ENCODE data around the gene SBK1.
A peak's percentile ranks its signal among the peaks of the same experiment; 100 is the strongest.
"Not testable (repeated sequence)": the region's sequence is repeated elsewhere in the genome, so short reads cannot be mapped to it uniquely, and the experiment has no call there.

SBK1 gene

GRCh38 chr16:28291651-28292626, at the start of gene SBK1:
SBK1 (plus strand) TSS chr16:28292525; CDS start chr16:28317392, 24,867 bp downstream.
- DNase-seq, result peak; percentile 63

DNA sequence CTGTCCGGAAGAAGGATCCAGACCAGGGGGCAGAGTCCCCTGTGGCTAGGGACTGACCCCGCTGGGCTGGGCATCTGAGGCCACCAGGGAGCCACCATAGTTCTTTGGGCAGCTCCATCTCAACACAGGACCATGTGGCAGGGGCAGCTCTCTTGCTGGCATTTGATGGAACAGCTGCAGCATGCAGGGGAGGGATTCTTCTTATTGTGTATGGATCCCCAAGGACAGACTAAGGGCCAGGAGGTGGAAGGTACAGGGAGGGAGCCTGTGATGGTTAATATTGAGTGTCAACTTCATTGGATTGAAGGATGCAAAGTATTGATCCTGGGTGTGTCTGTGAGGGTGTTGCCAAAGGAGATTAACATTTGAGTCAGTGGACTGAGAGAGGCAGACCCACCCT, 42.8 kb upstream of the SBK1 start:
- DNase-seq, result not testable (repeated sequence)

- no peak for DNase-seq
Observed at GRCh38 chr16:28250999-28251398, 41.3 kb upstream of the SBK1 start.

- DNase-seq, result no peak
Observed at GRCh38 chr16:28254158-28254557, 38.2 kb upstream of the SBK1 start.

DNA sequence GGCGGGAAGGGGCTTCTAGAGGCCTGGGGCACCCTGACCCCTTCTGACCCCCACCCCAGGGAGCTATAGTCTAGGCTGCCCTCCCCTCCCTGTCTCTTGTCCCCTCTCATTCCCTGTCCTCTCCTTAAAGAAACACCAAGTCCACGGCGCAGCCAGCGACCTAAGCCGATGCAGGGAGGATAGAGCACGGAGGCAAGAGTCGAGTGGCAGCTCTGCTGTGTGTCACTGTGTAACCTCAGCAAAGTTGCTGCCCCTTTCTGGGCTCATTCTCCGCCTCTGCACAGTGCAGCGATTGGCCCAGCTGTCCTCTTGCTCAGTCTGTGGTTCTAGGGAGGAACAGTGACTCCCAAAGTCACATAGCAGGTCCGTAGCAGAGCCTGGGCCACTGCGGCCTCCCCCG, 36.5 kb upstream of the SBK1 start:
- no peak for DNase-seq

DNA sequence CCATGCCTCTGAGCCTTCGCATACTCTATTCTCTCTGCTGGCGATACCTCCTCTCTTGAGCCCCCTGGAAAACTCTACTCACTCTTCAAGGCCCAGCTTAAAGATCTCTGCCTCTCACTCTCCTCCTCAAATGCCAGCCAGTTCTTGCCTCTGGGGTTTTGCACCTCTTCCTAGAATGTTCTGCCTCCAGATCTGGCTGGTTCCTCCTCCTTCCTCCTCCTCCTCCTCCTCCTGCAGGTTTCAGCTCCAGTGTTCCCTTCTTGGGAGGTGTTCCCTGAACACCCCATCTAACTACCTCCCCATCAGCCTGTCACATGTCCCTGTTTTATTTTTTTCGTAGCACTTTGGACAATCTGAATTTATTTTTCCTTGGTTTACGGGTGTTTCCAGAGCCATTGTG, 35.1 kb upstream of the SBK1 start:
- DNase-seq, result no peak

- no peak for DNase-seq
Observed at GRCh38 chr16:28258567-28258966, 33.8 kb upstream of the SBK1 start.

GRCh38 chr16:28259091-28259780, 33.1 kb upstream of the SBK1 start:
- DNase-seq, result no peak

GRCh38 chr16:28259781-28260150, 32.6 kb upstream of the SBK1 start:
- DNase-seq, result no peak

GRCh38 chr16:28260193-28260592, 32.1 kb upstream of the SBK1 start:
- no peak for DNase-seq

DNA sequence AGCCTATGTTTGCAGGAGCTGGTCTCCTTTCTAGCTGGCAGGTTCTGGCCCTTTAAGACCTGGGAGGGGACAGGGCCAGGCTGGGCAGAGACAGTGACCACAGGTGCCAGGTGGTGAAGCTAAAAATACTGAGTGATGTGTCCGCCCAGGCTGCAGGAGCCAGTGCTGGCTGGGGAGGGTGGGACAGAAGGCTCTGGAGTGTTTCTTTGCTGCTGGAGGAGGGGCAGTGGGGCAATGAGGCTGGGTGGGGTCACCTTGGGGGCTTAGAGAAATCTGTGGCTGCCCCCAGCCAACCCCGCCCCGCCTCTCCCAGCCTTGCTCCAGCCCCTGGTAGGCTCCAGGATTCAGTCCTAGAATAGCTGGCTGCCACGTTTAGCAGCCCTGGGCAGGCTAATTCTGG, 30.4 kb upstream of the SBK1 start:
- DNase-seq, result no peak

- DNase-seq, result no peak
Observed at GRCh38 chr16:28263305-28263704, 29.0 kb upstream of the SBK1 start.

GRCh38 chr16:28264656-28265055, 27.7 kb upstream of the SBK1 start:
- no peak for DNase-seq

DNA sequence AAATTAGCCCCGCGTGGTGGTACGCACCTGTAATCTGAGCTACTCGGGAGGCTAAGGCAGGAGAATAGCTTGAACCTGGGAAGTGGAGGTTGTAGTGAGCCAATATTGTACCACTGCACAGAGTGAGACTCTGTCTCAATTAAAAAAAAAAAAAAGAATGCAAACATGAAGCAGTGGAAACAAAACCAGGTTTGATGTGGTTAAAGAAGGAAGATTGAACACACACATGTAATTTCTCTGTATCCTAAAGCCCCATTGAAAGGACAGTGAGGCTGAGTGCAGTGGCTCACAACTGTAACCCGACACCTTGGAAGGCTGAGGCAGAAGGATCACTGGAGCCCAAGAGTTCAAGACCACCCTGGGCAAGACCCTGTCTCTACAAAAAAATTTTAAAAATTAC, 26.5 kb upstream of the SBK1 start:
- DNase-seq, result no peak

DNA sequence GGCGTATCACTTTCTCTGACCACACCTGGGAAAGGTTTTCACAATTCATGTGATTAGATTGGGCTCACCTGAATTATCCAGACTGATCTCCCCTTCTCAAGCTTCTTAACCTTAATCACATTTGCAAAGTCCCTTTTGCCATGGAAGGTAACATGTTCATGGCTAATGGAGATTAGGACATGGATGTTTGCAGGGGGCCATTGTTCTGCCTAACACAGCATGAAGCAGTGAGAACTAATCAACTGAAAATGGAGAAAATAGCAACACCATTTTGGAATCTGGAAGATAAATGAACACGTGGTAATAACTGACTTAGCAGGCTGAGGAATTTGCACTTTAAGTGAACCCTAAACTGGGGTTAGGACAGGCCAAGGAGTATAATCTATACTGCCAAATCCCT, 25.0 kb upstream of the SBK1 start:
- DNase-seq, result no peak

GRCh38 chr16:28273511-28273910, 18.8 kb upstream of the SBK1 start:
- DNase-seq, result no peak

GRCh38 chr16:28274676-28275075, 17.6 kb upstream of the SBK1 start:
- no peak for DNase-seq

DNA sequence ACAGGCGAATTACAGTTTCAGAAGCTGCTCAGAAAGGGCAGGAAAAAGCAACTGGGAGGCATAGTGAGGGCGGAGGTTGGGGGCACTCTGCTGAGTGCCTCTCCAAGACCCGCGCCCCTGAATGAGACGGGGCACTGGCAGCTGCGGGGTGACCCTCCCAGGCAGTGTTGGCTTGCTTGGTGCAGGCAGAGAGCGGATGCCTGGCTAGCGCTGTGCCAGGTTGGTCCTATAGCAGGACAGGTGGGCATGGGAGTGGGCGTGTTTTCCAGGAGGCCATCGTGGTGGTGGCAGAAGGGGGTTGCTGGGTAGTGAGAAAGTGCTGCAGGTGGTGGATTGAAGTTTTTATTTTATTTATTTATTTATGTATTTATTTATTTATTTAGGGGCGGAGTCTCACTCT, 16.0 kb upstream of the SBK1 start:
- DNase-seq, result no peak

GRCh38 chr16:28277537-28278388, 14.6 kb upstream of the SBK1 start:
- peak; percentile 70 for DNase-seq

- no peak for DNase-seq
Observed at GRCh38 chr16:28279006-28279405, 13.3 kb upstream of the SBK1 start.

GRCh38 chr16:28280881-28281836, 11.2 kb upstream of the SBK1 start:
- no peak for DNase-seq

GRCh38 chr16:28282045-28282444, 10.3 kb upstream of the SBK1 start:
- DNase-seq, result no peak

All from SHP77 treated with DMSO at 0.1 percent for 48 hours (cell line).